H1 (cell line): Measurements from ENCODE around the gene CDC42BPB. TPM values are rescaled to one million over a fixed set of nuclear protein-coding genes. Genes with fewer than 3 reads are reported as not detected.

Experiments
- CTCF ChIA-PET: fragments of 300-600 bp; sonication (Branson Sonifier 250); formaldehyde crosslinking; loops from one replicate; lab custom pipeline; 2021; ENCODE audit not compliant: partially characterized antibody; lab: Charles Lee
- POLR2A ChIA-PET: fragments of 300-600 bp; sonication (Branson Sonifier 250); formaldehyde crosslinking; loops from one replicate; lab custom pipeline; 2021; ENCODE audit warnings: inconsistent platforms; ENCODE audit not compliant: partially characterized antibody; lab: Charles Lee
- DNase-seq, 2 experiments: peaks; one replicate each; pipeline versions ENCODE4 v3.0.0 to v3.0.0-alpha.2; 2010 to 2022; ENCODE audit warnings: low spot score in 2 of 2, low read depth in 1 of 2, mixed read lengths in 1 of 2
- FAIRE-seq: peaks from 2 replicates; lab custom pipeline; 2011; peaks lifted over from hg19 to GRCh38; lab: Jason Lieb, UNC
- H2AFZ ChIP-seq: 2 replicates; pipeline ENCODE4 v1.8.1; 2012; ENCODE audit warnings: low read length, inconsistent platforms
- H2AK5ac ChIP-seq: 2 replicates; pipeline ENCODE4 v1.6.1; 2013; ENCODE audit warnings: low read depth, low read length
- H2BK120ac ChIP-seq: replicated peaks from 2 replicates; pipeline ENCODE3; 2013; ENCODE audit warnings: low read depth, low read length, inconsistent platforms
- H2BK12ac ChIP-seq: 2 replicates; pipeline ENCODE4 v1.6.1; 2013; ENCODE audit warnings: low read depth, low read length
- H2BK15ac ChIP-seq: 2 replicates; pipeline ENCODE4 v1.6.1; 2013; ENCODE audit warnings: low read length
- H2BK20ac ChIP-seq: 2 replicates; pipeline ENCODE4 v1.6.1; 2013; ENCODE audit warnings: low read length
- H2BK5ac ChIP-seq: 2 replicates; pipeline ENCODE4 v1.6.1; 2013; ENCODE audit warnings: low read depth, low read length
- H3K14ac ChIP-seq: 2 replicates; pipeline ENCODE4 v1.6.1; 2013; ENCODE audit warnings: inconsistent platforms; ENCODE audit not compliant: insufficient read length
- H3K18ac ChIP-seq: 2 replicates; pipeline ENCODE4 v1.6.1; 2013; ENCODE audit warnings: low read length; ENCODE audit errors: extremely low read depth
- H3K23ac ChIP-seq: 2 replicates; pipeline ENCODE4 v1.6.1; 2013; ENCODE audit warnings: inconsistent platforms; ENCODE audit not compliant: insufficient read length
- H3K23me2 ChIP-seq: 2 replicates; pipeline ENCODE4 v1.6.1; 2013; ENCODE audit warnings: low read depth, low read length
- H3K27ac ChIP-seq: 2 replicates; pipeline ENCODE4 v1.6.1; 2011; ENCODE audit warnings: low read depth, low read length, inconsistent platforms
- H3K27me3 ChIP-seq, 4 experiments: replicated peaks in 1 of 4; 1 replicate in 1 of 4; 2 replicates in 3 of 4; pipeline versions ENCODE4 v1.6.1 to v1.8.1; 2011 to 2013; ENCODE audit warnings: low read length in 3 of 4, mild to moderate bottlenecking in 3 of 4, inconsistent platforms in 2 of 4, mixed read lengths in 2 of 4, moderate library complexity in 1 of 4; ENCODE audit not compliant: control insufficient read depth in 3 of 4, insufficient read depth in 3 of 4; ENCODE audit errors: extremely low read depth in 1 of 4
- H3K36me3 ChIP-seq, 4 experiments: 2 replicates each; pipeline versions ENCODE4 v1.6.1 to v1.8.1; 2011 to 2013; ENCODE audit warnings: mild to moderate bottlenecking in 4 of 4, low read length in 3 of 4, moderate library complexity in 2 of 4, control low read depth in 1 of 4, inconsistent platforms in 1 of 4; ENCODE audit not compliant: insufficient read depth in 4 of 4, control insufficient read depth in 2 of 4
- H3K4ac ChIP-seq: replicated peaks from 2 replicates; pipeline ENCODE3; 2013; ENCODE audit warnings: low read length, low read depth, mixed read lengths, inconsistent platforms; ENCODE audit not compliant: insufficient read length
- H3K4me1 ChIP-seq, 4 experiments: replicated peaks in 1 of 4; 1 replicate in 1 of 4; 2 replicates in 3 of 4; pipeline versions ENCODE4 v1.6.1 to v1.8.1; 2011 to 2013; ENCODE audit warnings: low read length in 3 of 4, inconsistent platforms in 2 of 4, mixed read lengths in 1 of 4; ENCODE audit not compliant: insufficient read depth in 4 of 4, control insufficient read depth in 3 of 4
- H3K4me2 ChIP-seq, 2 experiments: 2 replicates each; pipeline versions ENCODE4 v1.6.1 to v1.8.1; 2011 to 2013; ENCODE audit warnings: low read depth in 2 of 2, low read length in 2 of 2, control low read depth in 1 of 2, inconsistent platforms in 1 of 2, mild to moderate bottlenecking in 1 of 2; ENCODE audit not compliant: insufficient read depth in 1 of 2
- H3K4me3 ChIP-seq, 4 experiments: fragments of 200-600, 300-600 bp in 1 of 4; sonication (generic), shearing (Covaris generic), sonication (Bioruptor Twin) in 1 of 4; 2 replicates each; pipeline versions ENCODE4 v1.5.1 to v1.8.1; 2011 to 2016; ENCODE audit warnings: low read length in 4 of 4, low read depth in 3 of 4, control low read depth in 2 of 4, inconsistent platforms in 2 of 4, mild to moderate bottlenecking in 2 of 4, mixed read lengths in 1 of 4, moderate library complexity in 1 of 4; ENCODE audit not compliant: insufficient read depth in 2 of 4; ENCODE audit errors: extremely low read depth in 1 of 4
- H3K56ac ChIP-seq: replicated peaks from 2 replicates; pipeline ENCODE3; 2013; ENCODE audit warnings: low read depth, mild to moderate bottlenecking, mixed read lengths, low read length, inconsistent platforms; ENCODE audit not compliant: insufficient read length
- H3K79me1 ChIP-seq: 2 replicates; pipeline ENCODE4 v1.6.1; 2013; ENCODE audit warnings: low read depth, low read length, control low read depth
- H3K79me2 ChIP-seq, 2 experiments: 2 replicates each; pipeline versions ENCODE4 v1.6.1 to v1.8.1; 2012 to 2013; ENCODE audit warnings: low read length in 2 of 2, mild to moderate bottlenecking in 2 of 2, inconsistent platforms in 1 of 2; ENCODE audit not compliant: insufficient read depth in 2 of 2, control insufficient read depth in 1 of 2
- H3K9ac ChIP-seq, 4 experiments: replicated peaks in 1 of 4; 1 replicate in 1 of 4; 2 replicates in 3 of 4; pipeline versions ENCODE4 v1.6.1 to v1.8.1; 2011 to 2013; ENCODE audit warnings: low read depth in 3 of 4, low read length in 3 of 4, control low read depth in 2 of 4, mild to moderate bottlenecking in 2 of 4, moderate library complexity in 2 of 4, inconsistent platforms in 1 of 4; ENCODE audit errors: extremely low read depth in 1 of 4
- H3K9me3 ChIP-seq, 2 experiments: 2 replicates each; pipeline versions ENCODE4 v1.6.1 to v1.8.1; 2012 to 2013; ENCODE audit warnings: mild to moderate bottlenecking in 2 of 2, moderate library complexity in 2 of 2, control low read depth in 1 of 2, inconsistent platforms in 1 of 2, low read depth in 1 of 2, low read length in 1 of 2, mixed read lengths in 1 of 2; ENCODE audit not compliant: insufficient read depth in 2 of 2
- H4K20me1 ChIP-seq, 2 experiments: replicated peaks in 1 of 2; 2 replicates each; pipeline versions ENCODE3 to v1.8.1; 2011 to 2013; ENCODE audit warnings: inconsistent platforms in 2 of 2, low read length in 2 of 2, mild to moderate bottlenecking in 1 of 2; ENCODE audit not compliant: insufficient read depth in 2 of 2, control insufficient read depth in 1 of 2
- H4K5ac ChIP-seq: 2 replicates; pipeline ENCODE4 v1.6.1; 2013; ENCODE audit warnings: low read length, low read depth, mixed read lengths, inconsistent platforms; ENCODE audit not compliant: insufficient read length
- H4K8ac ChIP-seq: 2 replicates; pipeline ENCODE4 v1.8.0; 2013; ENCODE audit warnings: mild to moderate bottlenecking, moderate library complexity, low read length, inconsistent platforms; ENCODE audit not compliant: insufficient read depth; ENCODE audit errors: extremely low read depth
- H4K91ac ChIP-seq: replicated peaks from 2 replicates; pipeline ENCODE3; 2013; ENCODE audit warnings: low read length, mixed read lengths, inconsistent platforms; ENCODE audit not compliant: insufficient read length
- SIN3A ChIP-seq, 2 experiments: IDR thresholded peaks in 1 of 2; conservative IDR thresholded peaks in 1 of 2; 2 replicates each; pipeline ENCODE4 v1.6.1; 2011 to 2012; ENCODE audit warnings: low read length in 2 of 2, improper control_type of control experiment in 1 of 2, low read depth in 1 of 2, mild to moderate bottlenecking in 1 of 2
- WGBS, 2 experiments: shearing (Covaris generic) in 1 of 2; methylation state at CpG; one replicate each; pipeline versions ENCODE4 v1.1.6 to v1.1.7; 2013 to 2015; ENCODE audit warnings: low lambda C conversion rate in 2 of 2, mixed read lengths in 2 of 2, inconsistent platforms in 1 of 2, low coverage in 1 of 2, missing lambda C conversion rate in 1 of 2; ENCODE audit not compliant: insufficient replicate concordance in 2 of 2, insufficient coverage in 1 of 2, insufficient read length in 1 of 2; ENCODE audit errors: extremely low coverage in 1 of 2, missing lambda C conversion rate in 1 of 2; 5-methylcytosine and 5-hydroxymethylcytosine counted together
- polyA plus RNA-seq, 7 experiments: library from polyadenylated mRNA; depleted of rRNA in 3 of 7; stranded (reverse) in 5 of 7; unstranded in 2 of 7; fragments of >200 nt in 5 of 7; fragments of 200-250 nt in 2 of 7; gene quantifications; 1 replicate in 5 of 7; 2 replicates in 1 of 7; 4 replicates in 1 of 7; pipeline versions ENCODE4 v1.2.1 to v1.2.3, GENCODE V29; 2011 to 2013; ENCODE audit warnings: missing spikeins in 2 of 7, mixed read lengths in 2 of 7
- total RNA-seq: library from RNA; stranded (reverse); fragmentation: NEBNext Ultra II Directional; extraction: Animal tissue kit (Norgen Biotek cat#: 25700); gene quantifications from 2 replicates; pipeline ENCODE4 v1.2.1, GENCODE V29; 2021

The CDC42BPB gene
- total and polyA plus RNA-seq, 2 of the 8 experiments (the other 6 are each of a cell fraction or from before 2014, with no cell fraction given), result 51.2 to 88.2 TPM

GRCh38 chr14:102885737-102886447 lies 171.5 kb downstream of the CDC42BPB start:
- WGBS, 2 experiments, result 92% methylated on average over 22 of the region's 22 CpGs; no CpG with 5 or more reads in 1 of the 2 experiments
- Histone ChIP-seq H3K4ac (no peak overlapping the region), H3K79me1 (no peaks in the 10 kb centered on the region), H4K20me1 (peaks cover 0 to 3% of the 10 kb centered on the region in 2 experiments), H4K5ac (no peak overlapping the region), H4K91ac (no peak overlapping the region), H3K4me3 (no peak overlapping the region), H3K36me3 (no peaks in the 10 kb centered on the region), H2AK5ac (no peak overlapping the region), H2BK15ac (no peak overlapping the region), H3K27me3 (no peaks in the 10 kb centered on the region), H3K23me2 (no peaks in the 10 kb centered on the region), H3K23ac (no peak overlapping the region), H4K8ac (peak overlapping the region; percentile 62; the same call in 1 of the 2 replicates), H3K79me2 (no peaks in the 10 kb centered on the region), H3K4me2 (no peak overlapping the region), H3K9ac (no peak overlapping the region), H2BK120ac (no peak overlapping the region), H3K18ac (no peak overlapping the region), H3K56ac (no peak overlapping the region), H2AFZ (no peak overlapping the region), H2BK12ac (no peak overlapping the region), H2BK5ac (no peak overlapping the region; the same call in 1 of the 2 replicates), H3K14ac (no peak overlapping the region), H3K4me1 (0 out of 7 replicates have a peak, but pooled peaks cover 0 to under 1% (median 0%) of the 10 kb centered on the region in 4 experiments), H3K27ac (no peak overlapping the region; the same call in 1 of the 2 replicates), H2BK20ac (no peak overlapping the region), H3K9me3 (no peaks in the 10 kb centered on the region)
- FAIRE-seq (no peak), DNase-seq (no peak)
- TF ChIP-seq SIN3A (conservative IDR thresholded peaks at IDR 0.05 in 1 of 2, IDR thresholded peaks at IDR 0.05 in 1 of 2; ENCODE audit: low read depth in 1 of 2, low read length in 2 of 2), result no peak
- POLR2A ChIA-PET, result no interaction called here
- CTCF ChIA-PET, result interaction anchor here (0.6 to 1.1 kb wide), 2 partner anchors 45 to 300 kb away, joined by 3 to 4 read pairs; no protein-coding TSS in a partner anchor
